HG03097 (cell line): ENCODE results near the gene GREM2.

Experiments used
- ATAC-seq: cut with Tn5 transposase; IDR thresholded peaks from one replicate; pipeline ENCODE4 v1.9.1; 2021; ENCODE audit not compliant: unreplicated experiment, low FRiP score

GREM2 gene

DNA sequence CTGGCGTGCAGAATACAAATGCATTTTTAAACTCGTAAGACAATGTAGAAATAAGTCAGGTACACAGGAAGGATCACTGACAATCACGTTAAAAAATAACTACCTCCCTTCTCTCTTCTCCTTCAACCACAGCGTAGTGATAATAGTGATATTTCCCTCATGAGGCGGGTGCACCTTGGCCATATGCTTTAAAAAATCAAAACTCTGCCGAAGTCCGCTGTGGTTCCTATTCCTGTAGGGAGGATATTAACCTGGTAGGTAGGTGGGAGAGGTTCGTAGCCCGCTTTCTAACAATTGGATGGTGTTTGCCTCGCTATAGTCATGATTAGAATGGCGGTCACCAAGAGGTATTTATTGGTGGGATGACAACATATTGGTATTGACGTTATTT lies 732 bp downstream of the GREM2 start:
- ATAC-seq = no peak

DNA sequence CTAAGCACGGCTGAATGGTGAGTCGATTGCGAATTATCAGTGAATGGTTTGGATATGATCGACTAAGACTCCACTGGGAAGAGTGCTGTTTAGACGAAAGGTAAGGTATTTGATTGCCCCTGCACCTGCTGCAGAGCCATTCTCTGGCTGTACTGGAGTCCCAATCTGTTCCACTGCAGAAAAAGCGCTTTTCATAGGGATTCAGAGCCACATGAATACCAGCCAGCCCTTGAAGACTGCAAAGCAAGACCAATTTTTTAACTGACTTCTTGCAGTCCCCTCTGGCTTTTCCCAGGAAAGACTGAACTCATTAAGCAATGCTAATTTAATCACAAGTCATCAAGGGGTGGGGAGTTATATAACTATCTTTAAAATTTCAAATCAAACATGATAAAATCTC lies 1.3 kb downstream of the GREM2 start:
- no peak for ATAC-seq

DNA sequence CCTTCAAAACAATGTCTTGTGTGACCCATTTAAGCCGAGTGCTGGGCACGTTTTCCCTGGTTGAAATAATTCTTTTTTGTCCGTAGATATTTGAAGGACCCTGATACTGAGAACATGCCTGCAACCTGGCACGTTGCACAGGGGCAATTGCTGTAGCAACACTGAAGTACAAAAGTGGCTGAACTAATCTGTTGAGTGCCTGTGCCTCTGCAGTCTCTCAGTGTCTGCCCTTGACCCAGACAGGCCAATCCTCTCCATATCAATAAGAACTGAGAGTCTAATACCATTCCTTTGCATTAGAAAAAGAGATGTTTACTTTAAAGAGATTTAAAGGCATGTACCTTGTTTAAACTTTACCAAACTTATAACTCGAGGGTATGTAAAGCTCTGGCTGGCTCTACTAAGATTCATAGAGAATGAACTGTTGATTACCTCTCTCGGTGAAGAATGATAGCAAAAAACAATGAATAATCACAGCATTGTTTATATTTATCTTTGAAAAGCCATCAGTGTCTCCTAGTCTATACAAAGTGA lies 2.4 kb downstream of the GREM2 start:
- no peak for ATAC-seq

DNA sequence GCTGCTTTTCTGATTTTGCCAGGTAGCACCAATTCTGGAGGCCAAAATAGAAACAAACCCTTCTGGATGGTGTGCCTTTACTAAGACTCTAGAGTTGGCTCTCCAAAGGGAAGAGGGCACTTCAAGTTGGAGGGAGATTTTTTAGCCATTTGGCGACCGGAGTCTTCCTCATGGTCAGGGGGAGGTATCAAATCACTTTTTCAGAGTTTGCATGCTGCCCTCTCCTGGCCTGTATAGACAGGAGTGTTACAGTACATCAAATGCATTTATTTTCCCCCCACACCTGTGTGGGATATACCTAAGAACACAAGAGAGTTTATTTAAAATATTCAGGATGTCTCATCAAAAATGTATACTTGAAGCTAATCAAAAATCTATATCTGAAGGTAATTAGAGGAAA lies 3.2 kb downstream of the GREM2 start:
- ATAC-seq = no peak

DNA sequence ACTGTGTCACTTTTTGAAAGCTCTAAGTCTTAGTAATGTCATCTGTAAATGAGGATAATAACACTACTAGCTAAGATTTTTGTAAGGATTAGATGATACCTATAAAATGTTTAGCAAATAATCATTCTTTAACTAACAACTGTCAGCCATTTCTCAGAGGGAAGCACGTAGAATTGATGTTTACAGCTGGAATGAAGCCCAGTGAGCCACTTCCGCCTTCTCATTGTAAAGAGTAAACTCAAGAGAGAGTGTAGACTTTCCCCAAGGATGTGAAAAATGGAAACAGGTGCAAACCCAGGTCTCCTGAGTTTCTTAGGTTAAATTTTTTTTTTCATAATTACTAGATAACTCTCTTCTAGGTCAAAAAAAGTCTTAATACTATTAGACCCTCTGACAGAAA lies 4.9 kb downstream of the GREM2 start:
- ATAC-seq = no peak

DNA sequence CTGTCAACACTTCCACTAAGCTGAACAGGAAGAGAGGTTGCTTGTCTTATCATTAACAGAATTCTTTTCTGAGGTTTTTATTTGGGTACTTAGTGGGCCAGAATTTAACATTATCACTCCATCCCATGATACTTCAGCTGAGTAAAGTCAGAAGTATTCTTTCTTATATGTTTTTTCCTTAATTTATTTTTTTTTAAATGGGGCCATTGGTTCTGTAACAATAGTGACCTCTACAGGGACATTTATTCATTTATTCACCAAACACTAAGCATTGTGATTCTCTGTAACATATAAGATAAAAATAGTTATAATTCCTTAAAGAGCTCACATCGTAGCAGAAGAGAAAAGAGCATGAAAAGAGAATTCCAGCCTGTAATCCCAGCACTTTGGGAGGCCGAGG lies 9.8 kb downstream of the GREM2 start:
- ATAC-seq = no peak

DNA sequence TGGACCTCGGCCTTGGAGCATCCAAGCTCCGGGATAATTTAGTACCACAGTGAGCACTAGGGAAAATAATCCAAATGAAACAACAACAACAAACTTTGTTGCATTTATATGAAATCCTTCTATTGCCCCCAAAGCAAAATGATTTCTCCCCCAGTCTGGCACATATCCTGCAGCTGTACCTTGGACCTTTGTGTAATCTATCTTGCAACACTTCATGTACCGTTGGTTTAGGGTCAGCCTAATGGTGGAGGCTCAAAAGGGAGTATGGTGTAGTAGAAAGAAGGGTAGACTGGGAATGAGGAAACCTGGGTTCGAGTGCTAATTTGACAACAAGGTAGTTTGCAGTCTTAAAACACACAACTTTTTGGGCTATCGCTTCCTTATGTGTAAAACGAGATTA lies 12.1 kb downstream of the GREM2 start:
- ATAC-seq = no peak

DNA sequence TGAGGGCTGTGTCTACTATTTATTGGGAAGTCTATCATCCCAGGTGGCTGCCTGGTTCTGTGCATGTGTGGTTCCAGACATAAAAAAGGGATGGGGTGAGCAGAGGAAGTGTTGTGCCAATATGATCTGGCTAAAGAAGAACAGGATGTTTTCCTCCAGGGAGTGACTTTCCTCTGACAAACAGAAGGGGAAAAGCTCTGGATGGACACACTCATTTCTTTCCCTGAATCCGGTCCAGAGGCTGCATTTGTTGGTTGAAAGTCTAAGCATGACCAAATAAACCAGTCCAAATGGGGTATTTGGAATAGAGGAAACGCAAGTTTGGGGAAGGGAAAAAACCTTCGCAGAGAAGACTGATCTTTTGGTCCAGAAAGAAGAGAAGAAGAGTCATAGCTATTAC lies 12.7 kb downstream of the GREM2 start:
- no peak for ATAC-seq

DNA sequence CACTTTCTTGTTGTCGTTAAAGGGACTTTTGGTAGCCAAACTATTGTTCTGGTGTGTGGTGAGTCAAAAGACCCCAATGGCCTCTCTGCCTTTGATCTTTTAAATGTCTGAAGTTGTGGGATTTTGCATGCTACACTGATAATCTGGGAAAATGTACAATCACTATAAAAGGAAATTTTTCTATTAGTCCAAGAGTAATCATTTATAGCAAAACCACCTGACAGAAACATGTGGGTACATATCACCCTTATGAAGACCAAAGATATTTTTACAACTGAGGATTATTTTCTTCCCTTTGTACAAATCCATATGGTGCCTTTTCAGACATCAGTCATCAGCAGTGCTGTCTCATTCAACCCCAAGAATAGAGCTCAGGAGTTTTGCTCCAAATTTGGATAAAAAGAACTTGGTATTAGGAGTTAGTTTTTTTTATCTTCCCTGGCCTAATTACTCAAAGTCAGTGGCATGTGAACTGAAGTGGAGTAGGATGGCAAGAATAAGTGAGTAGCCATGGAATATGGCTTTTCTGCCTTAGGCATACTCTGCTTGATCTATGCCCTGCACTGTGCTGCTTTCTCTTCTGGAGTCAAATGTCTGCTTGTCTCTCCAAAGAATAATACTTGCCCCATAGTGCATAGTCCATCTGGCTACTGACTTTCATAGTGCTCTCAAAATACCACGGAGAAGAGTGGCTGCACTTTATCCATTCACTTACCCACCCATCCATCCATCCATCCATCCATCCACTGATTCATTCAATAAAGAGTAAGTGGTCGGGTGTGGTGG lies 13.5 kb downstream of the GREM2 start:
- no peak for ATAC-seq

DNA sequence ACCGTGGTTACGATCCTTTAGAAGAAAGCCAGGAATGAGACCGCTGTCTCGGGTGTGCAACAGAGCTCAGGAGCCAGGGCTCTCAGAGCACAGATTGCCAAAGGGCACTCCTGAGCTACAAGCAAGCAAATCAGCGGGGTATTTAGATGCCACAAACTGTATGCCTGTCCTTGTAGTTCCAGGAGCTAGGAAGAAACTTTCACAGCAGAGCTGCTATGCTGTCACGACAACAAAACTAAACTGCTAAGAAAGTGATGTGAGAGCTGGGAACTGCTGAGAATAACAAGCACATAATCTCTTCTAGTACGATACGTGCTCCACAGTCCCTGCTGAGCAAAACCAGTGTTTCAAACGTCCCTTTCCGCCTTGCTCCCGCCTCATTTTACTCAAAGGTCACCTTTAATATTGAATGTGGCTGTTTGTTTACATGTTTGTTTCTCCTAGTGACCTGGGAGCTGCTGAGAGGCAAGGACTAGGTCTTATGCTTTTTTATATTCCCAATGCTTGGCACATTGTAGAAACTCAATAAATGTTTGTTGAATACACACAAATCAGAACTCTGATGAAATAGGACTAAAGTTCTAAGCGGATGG lies 14.7 kb downstream of the GREM2 start:
- ATAC-seq = no peak

DNA sequence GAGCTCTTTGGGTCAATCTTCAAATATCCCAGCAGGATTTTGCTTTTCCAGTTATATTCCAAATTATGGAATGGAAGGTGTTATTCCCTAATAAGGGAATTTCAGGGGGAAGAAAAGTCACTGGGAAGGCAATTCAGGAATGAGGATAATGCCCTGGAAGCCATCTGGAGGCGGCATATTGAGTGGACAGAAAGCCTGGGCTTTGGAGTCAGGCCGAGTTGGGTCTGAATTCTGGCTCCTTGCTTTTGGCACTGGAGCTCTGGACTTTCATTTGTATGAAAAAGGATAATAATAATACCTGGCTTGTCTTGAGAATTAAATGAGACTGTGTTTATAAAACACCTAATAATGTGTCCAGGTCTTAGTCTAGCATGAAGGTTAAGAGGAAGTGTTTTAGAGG lies 16.5 kb downstream of the GREM2 start:
- no peak for ATAC-seq

DNA sequence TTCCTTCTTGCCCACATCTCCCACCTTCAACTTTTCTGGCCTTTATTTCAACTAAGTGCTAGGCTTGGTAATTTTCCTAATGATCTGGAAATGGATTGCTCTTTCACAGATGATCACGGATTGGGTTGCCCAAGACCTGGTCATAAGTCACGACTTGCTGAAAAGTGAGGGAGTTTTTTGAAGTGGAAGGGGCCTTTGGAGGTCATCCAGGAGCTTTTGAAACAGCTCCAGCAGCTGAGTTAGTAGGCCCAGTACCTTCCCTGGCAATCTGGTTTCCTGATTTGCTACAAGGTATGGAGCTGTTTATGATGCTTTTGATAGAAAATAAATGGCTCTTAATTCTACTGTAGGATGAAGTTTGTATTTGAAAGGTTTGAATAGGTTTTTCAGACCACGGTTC lies 20.4 kb downstream of the GREM2 start:
- no peak for ATAC-seq

DNA sequence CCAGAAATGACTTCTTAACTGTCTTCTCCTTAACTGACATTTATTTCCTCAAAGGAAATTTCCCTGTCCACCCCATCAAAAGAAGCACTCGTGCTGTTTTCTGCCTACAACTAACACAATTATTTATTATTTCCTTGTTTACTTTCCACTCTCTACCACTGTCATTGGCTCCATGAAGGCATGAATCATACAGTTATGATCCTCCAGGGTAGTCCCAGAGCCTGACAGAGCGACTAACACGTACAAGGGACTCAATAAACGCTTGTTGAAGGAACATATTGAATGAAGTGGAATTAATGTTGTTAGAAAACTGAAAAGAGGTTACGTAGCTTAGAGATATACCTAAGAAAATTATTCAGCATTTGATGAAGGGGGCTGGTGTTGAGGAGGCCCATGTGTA lies 20.9 kb downstream of the GREM2 start:
- no peak for ATAC-seq

DNA sequence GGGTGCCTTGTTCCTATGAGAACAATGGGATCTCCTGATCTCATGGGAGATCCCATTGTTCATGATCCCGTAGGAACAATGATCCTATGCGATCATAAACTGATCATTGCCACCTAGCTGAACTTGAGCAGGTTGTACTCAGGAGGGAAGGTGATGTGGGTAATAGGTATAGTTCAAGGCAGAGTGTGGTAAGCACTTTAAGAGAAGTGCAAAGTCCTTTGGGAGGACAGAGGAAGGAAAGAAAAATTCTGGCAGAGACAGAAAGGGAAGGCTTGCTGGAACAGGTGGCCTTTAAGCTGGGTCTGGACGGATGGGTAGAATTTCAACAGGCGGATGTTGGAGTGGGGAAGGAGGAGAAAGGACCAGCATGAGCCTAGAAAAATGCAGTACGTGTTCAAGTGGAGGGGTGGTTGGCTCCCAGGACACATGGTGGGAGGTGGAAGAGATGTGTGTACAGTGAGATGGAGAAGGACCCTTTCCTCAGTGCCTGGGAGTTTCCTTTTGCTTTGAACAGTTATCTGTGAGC lies 22.3 kb downstream of the GREM2 start:
- ATAC-seq = no peak

DNA sequence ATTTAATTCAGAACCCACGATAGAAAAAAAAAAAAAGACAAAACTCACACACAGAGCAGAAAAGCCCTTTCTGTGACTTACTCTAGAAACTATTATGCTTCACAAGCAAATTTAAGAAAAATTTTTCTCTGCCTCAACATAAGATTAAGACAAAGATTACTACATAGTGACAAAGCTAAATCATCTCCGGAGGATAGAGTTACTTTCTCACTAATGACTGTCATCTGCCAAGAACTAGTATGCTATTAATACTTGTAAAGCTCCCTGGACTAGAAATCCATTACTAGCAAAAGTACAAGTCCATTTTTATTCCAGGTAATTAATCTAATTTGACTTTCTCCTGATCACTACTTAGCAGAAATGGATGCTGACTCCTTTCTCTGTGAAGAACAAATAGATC lies 25.9 kb downstream of the GREM2 start:
- ATAC-seq = no peak

DNA sequence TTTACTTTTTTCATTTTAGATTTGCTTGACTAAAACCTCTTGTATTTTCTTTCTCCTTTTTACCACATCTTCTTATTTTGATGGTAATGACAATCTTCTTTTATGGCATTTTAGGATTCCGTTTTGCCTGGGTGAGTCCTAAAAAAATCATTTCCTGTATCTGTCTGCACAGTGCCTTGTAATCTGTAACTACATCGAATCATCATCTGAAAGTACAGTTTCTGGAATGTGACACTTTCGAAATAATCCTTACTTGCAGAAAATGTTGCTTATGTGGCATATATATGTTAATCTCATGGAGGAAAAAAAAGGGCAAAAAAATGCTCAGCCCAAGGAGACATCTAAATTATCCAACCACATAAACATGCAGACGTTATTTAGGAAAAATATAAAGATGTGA lies 29.0 kb downstream of the GREM2 start:
- no peak for ATAC-seq

DNA sequence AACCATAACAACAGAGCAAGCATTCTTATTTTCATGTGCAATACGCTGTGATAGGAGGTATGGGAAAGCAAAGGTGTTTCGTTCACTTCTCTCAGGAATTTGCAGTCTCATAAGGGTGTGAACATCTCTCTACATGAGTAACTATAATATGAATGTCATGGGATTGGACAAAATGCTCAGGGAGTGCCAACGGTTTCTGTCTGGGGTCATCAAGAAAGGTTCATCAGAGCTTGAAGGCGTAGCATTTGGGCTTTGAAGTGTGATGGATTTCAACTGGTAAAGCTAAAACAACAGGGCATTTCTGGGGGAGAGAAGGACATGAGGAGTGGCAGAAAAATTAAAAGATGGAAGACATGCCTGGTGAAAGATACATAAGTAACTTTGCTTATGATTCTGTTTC lies 32.4 kb downstream of the GREM2 start:
- ATAC-seq = no peak

DNA sequence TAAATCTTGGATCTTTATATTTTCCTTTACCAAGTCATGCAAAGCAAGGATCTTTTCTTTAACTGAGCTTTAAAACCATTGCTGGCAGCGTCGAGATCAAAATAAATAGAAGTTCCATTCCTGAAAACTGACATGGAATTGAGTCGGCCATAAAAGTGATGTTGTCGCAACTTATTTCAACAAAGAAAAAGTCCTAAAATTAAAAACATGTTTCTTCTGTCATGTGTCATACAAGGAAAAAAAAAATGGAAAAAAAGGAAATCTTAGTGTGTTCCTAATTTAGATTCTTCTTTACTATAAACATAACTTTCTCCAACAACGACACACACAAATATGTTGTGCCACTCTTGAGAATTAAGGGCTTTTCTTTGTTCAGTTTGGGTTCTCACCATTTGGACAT lies 34.9 kb downstream of the GREM2 start:
- no peak for ATAC-seq

DNA sequence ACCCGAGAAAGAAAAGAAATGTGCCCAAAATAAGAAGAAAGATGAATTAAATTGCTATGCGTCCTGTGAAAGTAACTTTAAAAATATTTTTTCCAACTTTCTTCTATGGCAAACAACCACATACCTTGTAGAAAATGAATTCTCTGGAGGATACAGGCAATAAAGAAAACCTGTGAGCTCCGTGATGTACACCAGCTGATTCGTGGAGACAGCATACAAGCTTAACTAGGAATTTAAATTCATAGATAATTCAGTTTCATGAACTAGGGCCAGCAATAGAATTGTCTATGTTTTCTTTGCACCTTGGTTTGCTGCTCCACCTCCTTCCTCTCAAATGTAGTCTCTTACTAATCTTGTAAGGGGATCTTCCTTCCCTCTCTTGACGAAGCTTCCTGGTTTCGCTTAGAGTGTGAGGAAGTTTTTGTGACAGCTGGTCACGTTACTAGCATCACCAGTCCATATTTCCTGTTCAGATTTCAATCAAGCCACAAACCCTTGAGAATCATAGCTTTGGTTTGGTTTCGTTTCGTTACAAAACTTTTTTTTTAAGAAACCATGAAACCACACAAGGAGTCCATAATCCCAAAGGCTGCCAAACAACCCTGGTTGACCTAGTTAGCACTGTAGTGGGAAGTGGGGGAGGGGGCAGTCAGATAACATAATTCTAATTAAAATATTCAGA lies 35.8 kb downstream of the GREM2 start:
- peak; percentile 95 for ATAC-seq

DNA sequence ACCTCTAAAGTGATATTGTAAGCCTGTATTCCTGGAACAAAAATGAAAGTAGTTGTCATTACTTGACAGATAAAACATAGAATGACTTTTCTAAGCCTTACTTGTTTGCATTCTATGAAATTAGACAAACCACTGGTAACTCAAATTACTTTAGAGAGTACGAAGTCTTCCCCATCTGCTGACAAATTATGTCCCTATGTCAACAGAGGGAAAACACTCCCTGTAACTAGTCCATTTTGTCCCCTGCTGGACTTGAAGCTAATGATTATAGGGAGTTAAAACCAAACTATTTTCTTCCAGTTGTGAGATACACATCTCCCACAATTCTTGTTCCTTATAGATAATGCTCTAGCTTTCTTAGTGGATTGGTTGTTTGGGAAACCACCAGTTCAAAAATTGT lies 39.6 kb downstream of the GREM2 start:
- no peak for ATAC-seq

DNA sequence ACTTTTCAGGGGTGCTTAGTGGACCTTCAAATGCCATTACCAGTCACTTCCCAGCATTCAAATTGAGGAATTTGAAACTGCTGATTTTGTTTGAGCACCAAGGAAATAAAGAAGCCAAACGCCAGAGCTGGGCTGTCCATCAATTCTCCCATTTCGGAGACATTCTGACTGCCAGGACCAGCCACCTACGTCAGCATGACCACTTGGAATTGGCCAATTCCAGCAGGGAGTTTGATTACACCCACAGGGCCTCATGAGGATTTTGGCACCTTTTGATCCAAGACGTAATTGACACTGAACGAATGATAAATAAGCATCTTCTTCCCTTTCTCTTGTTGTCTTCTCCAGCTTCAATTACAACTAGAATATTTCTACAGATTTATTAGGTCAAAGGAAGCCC lies 40.2 kb downstream of the GREM2 start:
- no peak for ATAC-seq

DNA sequence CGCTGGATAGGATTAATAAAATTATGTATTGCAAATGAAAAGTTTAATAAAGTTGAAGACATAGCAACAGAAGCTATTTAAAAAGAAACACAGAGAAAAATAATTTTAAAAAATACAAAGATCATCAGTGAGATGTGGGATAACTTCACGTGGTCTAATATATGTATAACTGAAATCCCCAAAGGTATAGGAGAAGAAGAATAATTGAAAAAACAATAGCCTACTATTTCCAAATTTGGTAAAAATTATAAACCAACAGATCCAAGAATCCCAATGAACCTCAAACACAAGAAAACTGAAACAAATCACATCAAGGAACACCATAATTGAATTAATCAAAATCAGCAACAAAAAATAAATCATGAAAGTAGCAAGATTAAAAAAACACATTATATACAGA lies 44.9 kb downstream of the GREM2 start:
- ATAC-seq = no peak
